Medulla oblongata (tissue), 1 donor: ENCODE measurements around the gene AIDA.
"Not testable (repeated sequence)": the region's sequence is repeated elsewhere in the genome, so short reads cannot be mapped to it uniquely, and the experiment has no call there.

Experiments
- DNase-seq: peaks from one replicate; pipeline ENCODE4 v3.0.0-alpha.2; 2015; ENCODE audit errors: extremely low spot score

The AIDA gene

GRCh38 chr1:222712253-222713090, at the start of gene AIDA, which contains the start of gene BROX:
Gene AIDA, minus strand, starts transcription at chr1:222712491. Its CDS starts 174 bp downstream, at chr1:222712317.
Gene BROX, plus strand, starts transcription at chr1:222712564. Its CDS starts 3,136 bp downstream, at chr1:222715700.
- DNase-seq, result peak; percentile 92

GRCh38 chr1:222761083-222761482, 48.8 kb upstream of the AIDA start:
- no peak for DNase-seq

- no peak for DNase-seq
Measured at GRCh38 chr1:222759451-222760035, 47.3 kb upstream of the AIDA start.

GRCh38 chr1:222757646-222758268, 45.5 kb upstream of the AIDA start:
- DNase-seq, result no peak

- DNase-seq, result peak; percentile 79
Measured at GRCh38 chr1:222754366-222755139, 42.3 kb upstream of the AIDA start.

GRCh38 chr1:222751255-222751654, 39.0 kb upstream of the AIDA start:
- DNase-seq, result no peak

- DNase-seq, result no peak
Measured at GRCh38 chr1:222750651-222751050, 38.4 kb upstream of the AIDA start.

GRCh38 chr1:222749927-222750326, 37.6 kb upstream of the AIDA start:
- no peak for DNase-seq

GRCh38 chr1:222741630-222742457, 29.6 kb upstream of the AIDA start:
- not testable (repeated sequence) for DNase-seq

- no peak for DNase-seq
Measured at GRCh38 chr1:222739929-222740328, 27.6 kb upstream of the AIDA start.

GRCh38 chr1:222739465-222739864, 27.2 kb upstream of the AIDA start:
- DNase-seq, result no peak

GRCh38 chr1:222736972-222737371, 24.7 kb upstream of the AIDA start, which contains the start of gene FAM177B:
Gene FAM177B, plus strand, starts transcription at chr1:222737202. Its CDS starts 9,344 bp downstream, at chr1:222746546.
- no peak for DNase-seq

GRCh38 chr1:222736470-222736869, 24.2 kb upstream of the AIDA start:
- DNase-seq, result no peak

- DNase-seq, result no peak
Measured at GRCh38 chr1:222734740-222735139, 22.4 kb upstream of the AIDA start.

GRCh38 chr1:222732216-222733159, 20.2 kb upstream of the AIDA start:
- DNase-seq, result peak; percentile 69

- no peak for DNase-seq
Measured at GRCh38 chr1:222730866-222731265, 18.6 kb upstream of the AIDA start.

- peak; percentile 68 for DNase-seq
Measured at GRCh38 chr1:222728746-222729145, 16.5 kb upstream of the AIDA start.

GRCh38 chr1:222716393-222716792, 4.1 kb upstream of the AIDA start:
- no peak for DNase-seq

GRCh38 chr1:222713091-222713961, 1.0 kb upstream of the AIDA start:
- DNase-seq, result peak; percentile 97
